VCaP (cell line): Measurements from ENCODE around the gene TOM1L2.
A peak's percentile ranks its signal among the peaks of the same experiment; 100 is the strongest.

Source experiments
- H3K27ac ChIP-seq: fragments of 450-650 bp; 2 replicates; pipeline ENCODE4 v1.5.1; 2017
- CTCF ChIP-seq: fragments of 450-650 bp; conservative IDR thresholded peaks from 2 replicates; pipeline ENCODE4 v1.5.1; 2017; ENCODE audit warnings: mild to moderate bottlenecking, moderate library complexity

TOM1L2 gene

GRCh38 chr17:17877529-17878358, 94.5 kb downstream of the TOM1L2 start:
- no peak for TF ChIP-seq CTCF
- peak overlapping the region; percentile 84 for H3K27ac ChIP-seq

DNA sequence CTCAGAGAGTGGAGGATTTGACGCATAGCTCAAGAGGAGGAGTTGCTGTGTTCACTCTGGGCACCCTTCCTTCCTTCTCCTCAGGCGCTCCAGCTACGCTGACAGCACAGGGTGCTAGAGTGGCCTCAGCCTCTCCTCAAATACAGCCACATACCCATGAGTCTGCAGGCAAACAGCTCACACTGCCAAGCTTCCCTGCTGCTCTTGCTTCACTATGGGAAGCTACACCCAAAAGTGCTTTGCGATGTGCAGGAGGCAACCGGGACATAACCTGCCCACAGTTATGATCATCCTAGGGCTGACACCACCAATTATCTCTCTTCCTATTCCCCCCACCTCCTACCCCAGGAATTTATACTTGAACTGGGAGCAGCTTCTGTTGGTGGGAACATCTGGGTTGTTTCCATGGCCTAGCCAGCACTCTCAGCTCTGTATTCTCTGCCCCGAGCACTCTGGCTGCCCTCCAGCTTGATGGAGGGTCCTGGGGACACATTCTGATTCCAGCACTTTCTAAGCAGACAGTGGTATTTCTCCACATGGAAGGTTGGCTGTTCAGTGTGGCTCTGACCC, 95.2 kb downstream of the TOM1L2 start:
- H3K27ac ChIP-seq: peak overlapping the region; percentile 84
- TF ChIP-seq CTCF: no peak

- TF ChIP-seq CTCF: no peak
These were observed 97.7 kb downstream of the TOM1L2 start for GRCh38 chr17:17874478-17874877.

GRCh38 chr17:17873450-17873991, 98.7 kb downstream of the TOM1L2 start:
- no peak for TF ChIP-seq CTCF
- peak overlapping the region; percentile 50 for H3K27ac ChIP-seq

More at GRCh38 chr17:17874478-17874877, 97.7 kb downstream of the TOM1L2 start:
- H3K27ac ChIP-seq: peak overlapping the region; percentile 50; the same call in 1 of the 2 replicates

- peak overlapping the region; percentile 50; the same call in 1 of the 2 replicates for H3K27ac ChIP-seq
- no peak for TF ChIP-seq CTCF
These were observed 99.5 kb downstream of the TOM1L2 start for GRCh38 chr17:17872547-17873345.

DNA sequence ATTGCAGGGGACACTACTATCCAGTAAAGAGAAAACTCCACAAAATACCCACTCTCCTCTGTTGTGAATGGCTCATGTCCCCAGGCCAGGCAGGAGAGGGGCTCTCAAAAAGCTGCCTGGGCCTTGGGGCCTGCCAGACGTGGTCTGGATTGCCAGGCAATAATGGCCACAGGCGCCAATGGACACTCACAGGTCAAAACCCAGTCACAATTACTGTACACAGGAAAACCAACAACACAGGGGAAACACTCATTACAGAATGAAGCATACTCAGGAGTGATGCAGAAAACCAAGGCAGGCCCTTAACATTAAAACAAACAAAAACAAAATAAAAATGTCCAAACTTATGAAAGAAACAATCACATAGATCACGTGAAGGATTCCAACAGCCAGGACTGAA, 100.3 kb downstream of the TOM1L2 start:
- no peak overlapping the region for H3K27ac ChIP-seq

More for the DNA sequence above, 100.3 kb downstream of the TOM1L2 start:
- TF ChIP-seq CTCF: no peak
